Measurements from ENCODE around the gene TFEC.

The TFEC gene

GRCh38 chr7:115906731-115907130 lies 123.8 kb downstream of the TFEC start:
- Histone ChIP-seq H3K27me3 (replicated peaks; ENCODE audit: control insufficient read depth, insufficient read depth, low read length, poor library complexity, severe bottlenecking) (no peaks in the 10 kb centered on the region), H3K4me3 (ENCODE audit: insufficient read depth, low read depth, low read length, poor library complexity, severe bottlenecking) (no peak overlapping the region), H3K4me1 (ENCODE audit: control insufficient read depth, insufficient read depth, low read length, poor library complexity, severe bottlenecking) (no peaks in the 10 kb centered on the region), H3K36me3 (ENCODE audit: control insufficient read depth, insufficient read depth, low read length) (no peaks in the 10 kb centered on the region), H3K27ac (ENCODE audit: insufficient read depth, low read length, poor library complexity, severe bottlenecking) (no peak overlapping the region), H3K9me3 (ENCODE audit: control insufficient read depth, low read length) (no peaks in the 10 kb centered on the region)
- no peak for DNase-seq

DNA sequence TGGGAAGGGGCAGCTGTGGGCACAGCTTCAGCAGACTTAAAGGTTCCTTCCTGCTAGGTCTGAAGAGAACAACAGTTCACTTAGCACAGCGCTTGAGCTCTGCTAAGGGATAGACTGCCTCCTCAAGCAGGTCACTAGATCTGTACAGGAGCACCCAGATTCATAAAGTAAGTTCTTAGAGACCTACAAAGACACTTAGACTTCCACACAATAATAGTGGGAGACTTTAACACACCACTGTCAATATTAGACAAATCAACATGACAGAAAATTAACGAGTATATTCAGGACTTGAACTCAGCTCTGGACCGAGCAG lies 140.9 kb downstream of the TFEC start:
- Histone ChIP-seq H3K36me3 (ENCODE audit: control insufficient read depth, insufficient read depth, low read length) (no peaks in the 10 kb centered on the region), H3K4me1 (ENCODE audit: control insufficient read depth, insufficient read depth, low read length, poor library complexity, severe bottlenecking) (no peaks in the 10 kb centered on the region), H3K27me3 (replicated peaks; ENCODE audit: control insufficient read depth, insufficient read depth, low read length, poor library complexity, severe bottlenecking) (no peaks in the 10 kb centered on the region), H3K9me3 (ENCODE audit: control insufficient read depth, low read length) (no peaks in the 10 kb centered on the region), H3K4me3 (ENCODE audit: insufficient read depth, low read depth, low read length, poor library complexity, severe bottlenecking) (no peak overlapping the region), H3K27ac (ENCODE audit: insufficient read depth, low read length, poor library complexity, severe bottlenecking) (no peak overlapping the region)
- DNase-seq: no peak

- no peaks in the 10 kb centered on the region for H3K4me1 ChIP-seq (ENCODE audit: control insufficient read depth, insufficient read depth, low read length, poor library complexity, severe bottlenecking)
- no peak for DNase-seq
- no peak overlapping the region for H3K4me3 ChIP-seq (ENCODE audit: insufficient read depth, low read depth, low read length, poor library complexity, severe bottlenecking)
- no peaks in the 10 kb centered on the region for H3K9me3 ChIP-seq (ENCODE audit: control insufficient read depth, low read length)
- no peak overlapping the region for H3K27ac ChIP-seq (ENCODE audit: insufficient read depth, low read length, poor library complexity, severe bottlenecking)
- H3K36me3 ChIP-seq (ENCODE audit: control insufficient read depth, insufficient read depth, low read length): no peaks in the 10 kb centered on the region
- H3K27me3 ChIP-seq (replicated peaks; ENCODE audit: control insufficient read depth, insufficient read depth, low read length, poor library complexity, severe bottlenecking): no peaks in the 10 kb centered on the region
Measured at GRCh38 chr7:115888981-115889668, 141.4 kb downstream of the TFEC start.

GRCh38 chr7:115885550-115885949 lies 145.0 kb downstream of the TFEC start:
- no peak for DNase-seq
- no peaks in the 10 kb centered on the region for H3K9me3 ChIP-seq (ENCODE audit: control insufficient read depth, low read length)
- no peak overlapping the region for H3K4me3 ChIP-seq (ENCODE audit: insufficient read depth, low read depth, low read length, poor library complexity, severe bottlenecking)
- no peaks in the 10 kb centered on the region for H3K36me3 ChIP-seq (ENCODE audit: control insufficient read depth, insufficient read depth, low read length)
- H3K27ac ChIP-seq (ENCODE audit: insufficient read depth, low read length, poor library complexity, severe bottlenecking): no peak overlapping the region
- no peaks in the 10 kb centered on the region for H3K4me1 ChIP-seq (ENCODE audit: control insufficient read depth, insufficient read depth, low read length, poor library complexity, severe bottlenecking)
- H3K27me3 ChIP-seq (replicated peaks; ENCODE audit: control insufficient read depth, insufficient read depth, low read length, poor library complexity, severe bottlenecking): no peaks in the 10 kb centered on the region
